GM21825 (cell line): Measurements from ENCODE around the gene NKX2-3.

ENCODE experiments used
- ATAC-seq: cut with Tn5 transposase; IDR thresholded peaks from one replicate; pipeline ENCODE4 v1.9.1; 2021; ENCODE audit warnings: mild to moderate bottlenecking, moderate library complexity; ENCODE audit not compliant: unreplicated experiment

Gene NKX2-3

DNA sequence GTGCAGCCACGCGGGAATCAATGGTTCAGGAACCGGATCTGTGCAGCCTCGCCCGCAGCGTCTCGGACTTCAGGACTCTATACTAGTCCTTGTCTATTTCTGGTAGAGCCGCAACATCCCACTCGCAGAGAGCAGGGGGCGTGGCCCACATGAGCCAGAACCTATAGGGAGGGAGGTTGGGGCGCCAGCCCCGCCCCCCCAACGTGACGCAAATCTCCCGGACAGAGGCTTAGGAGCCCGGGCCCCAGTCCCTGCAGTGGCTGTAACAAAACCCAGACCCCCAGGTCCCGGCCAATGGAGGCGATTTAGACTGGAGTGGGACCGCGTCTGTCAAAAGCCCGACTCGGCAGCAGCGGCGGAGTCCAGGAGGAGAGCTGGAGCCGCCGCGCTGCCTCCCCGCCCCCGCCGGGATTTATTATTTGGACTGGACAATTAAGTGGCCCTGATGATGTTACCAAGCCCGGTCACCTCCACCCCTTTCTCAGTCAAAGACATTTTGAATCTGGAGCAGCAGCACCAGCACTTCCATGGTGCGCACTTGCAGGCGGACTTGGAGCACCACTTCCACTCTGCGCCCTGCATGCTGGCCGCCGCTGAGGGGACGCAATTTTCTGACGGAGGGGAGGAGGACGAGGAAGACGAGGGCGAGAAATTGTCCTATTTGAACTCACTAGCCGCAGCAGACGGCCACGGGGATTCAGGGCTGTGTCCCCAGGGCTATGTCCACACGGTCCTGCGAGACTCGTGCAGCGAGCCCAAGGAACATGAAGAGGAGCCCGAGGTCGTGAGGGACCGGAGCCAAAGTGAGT, at the start of gene NKX2-3:
Gene NKX2-3, plus strand, starts transcription at position 256 of the 809 bp plus-strand sequence. Its CDS starts 190 bp downstream, at position 446.
- ATAC-seq, result no peak

DNA sequence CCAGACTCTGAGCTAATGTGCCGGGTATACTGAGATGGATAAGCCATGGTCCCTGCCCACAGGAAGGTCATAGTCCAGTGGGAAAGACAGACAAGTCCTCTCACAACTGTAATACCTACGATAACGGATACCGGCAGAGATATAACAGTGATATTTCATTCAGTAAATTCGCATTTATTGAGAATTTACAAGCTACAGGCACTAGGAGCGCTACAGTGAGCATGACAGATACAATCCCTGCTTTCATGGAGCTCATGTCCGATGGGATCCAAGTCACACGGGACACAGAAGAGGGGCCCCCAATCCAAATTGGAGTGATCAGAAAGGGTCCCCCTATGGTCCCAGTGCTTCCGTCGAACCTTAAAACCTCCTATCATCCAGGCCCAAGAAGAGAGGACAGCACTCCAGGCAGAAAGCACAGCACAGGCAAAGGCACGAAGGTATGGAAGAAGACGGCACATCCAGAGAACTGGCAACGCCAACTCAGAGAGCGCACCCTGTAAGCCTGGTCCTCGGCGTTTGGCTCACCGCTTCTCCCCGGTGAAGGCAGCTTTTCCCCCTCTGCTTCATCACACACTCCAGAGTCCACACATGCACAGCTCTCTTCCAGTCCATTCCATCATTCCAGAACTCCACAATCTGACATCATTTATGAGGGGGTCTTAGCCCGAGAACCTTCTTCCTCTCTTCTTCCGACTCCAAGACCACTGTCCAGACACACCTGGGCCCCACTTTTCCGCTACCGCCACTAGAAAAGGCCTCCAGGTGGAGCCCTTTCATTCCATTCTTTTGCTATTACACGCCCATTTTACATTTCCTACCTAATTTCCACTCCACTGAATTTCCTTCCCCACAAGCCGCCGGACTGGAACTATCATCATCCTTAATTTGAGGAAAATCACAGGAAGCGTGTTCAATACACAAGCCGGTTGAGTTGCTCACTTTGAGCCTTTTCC, 47.8 kb upstream of the NKX2-3 start:
- ATAC-seq, result no peak

DNA sequence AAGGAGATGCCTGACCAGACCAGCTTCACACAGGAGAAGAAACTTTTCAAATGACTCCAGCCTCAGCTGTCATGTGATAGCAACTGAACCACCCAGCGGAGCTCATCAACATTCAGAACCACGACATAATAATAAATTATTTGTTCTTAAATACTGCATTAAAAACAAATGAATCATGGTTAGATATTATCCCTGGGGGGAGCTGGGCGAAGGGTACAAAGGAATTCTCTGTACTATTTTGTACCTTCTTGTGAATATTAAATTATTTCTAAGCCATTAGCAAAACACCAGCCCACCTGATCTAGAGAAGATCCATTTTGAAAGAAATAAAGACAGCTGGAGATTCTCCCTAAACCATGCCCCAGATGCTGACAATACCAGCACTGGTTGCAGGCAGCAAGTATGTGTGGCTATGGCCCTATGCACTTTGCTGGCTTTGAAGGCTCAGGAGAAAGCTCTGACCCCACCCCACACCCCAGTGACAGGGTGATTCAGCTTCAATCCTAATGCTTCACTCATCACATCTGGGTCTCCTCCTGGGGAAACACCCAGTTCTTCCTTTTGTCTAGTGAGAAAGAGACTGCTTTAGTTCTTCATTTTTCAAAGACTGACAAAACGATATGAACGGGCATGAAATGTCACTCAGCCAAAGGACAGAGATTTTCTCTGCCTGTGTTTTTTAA, 45.5 kb upstream of the NKX2-3 start:
- ATAC-seq, result no peak

DNA sequence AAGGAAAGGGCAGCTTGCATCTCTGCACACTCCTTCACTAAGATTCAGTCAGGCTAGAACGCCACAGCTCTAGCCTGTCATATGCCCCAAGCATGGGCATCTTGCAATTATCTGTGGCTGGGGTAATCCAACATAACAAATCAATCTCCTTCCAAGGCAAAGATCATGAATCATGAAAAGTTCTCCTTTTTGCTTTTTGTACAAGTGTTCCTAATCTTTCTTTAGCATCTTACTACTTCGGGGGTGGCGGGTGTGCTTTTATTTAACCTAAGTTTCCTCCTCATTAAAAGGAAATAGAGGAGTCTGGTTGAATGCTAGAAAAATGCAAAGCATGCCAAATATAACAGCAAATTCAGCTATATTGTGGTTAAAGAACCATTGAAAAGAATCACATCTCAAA, 43.5 kb upstream of the NKX2-3 start:
- ATAC-seq, result no peak

DNA sequence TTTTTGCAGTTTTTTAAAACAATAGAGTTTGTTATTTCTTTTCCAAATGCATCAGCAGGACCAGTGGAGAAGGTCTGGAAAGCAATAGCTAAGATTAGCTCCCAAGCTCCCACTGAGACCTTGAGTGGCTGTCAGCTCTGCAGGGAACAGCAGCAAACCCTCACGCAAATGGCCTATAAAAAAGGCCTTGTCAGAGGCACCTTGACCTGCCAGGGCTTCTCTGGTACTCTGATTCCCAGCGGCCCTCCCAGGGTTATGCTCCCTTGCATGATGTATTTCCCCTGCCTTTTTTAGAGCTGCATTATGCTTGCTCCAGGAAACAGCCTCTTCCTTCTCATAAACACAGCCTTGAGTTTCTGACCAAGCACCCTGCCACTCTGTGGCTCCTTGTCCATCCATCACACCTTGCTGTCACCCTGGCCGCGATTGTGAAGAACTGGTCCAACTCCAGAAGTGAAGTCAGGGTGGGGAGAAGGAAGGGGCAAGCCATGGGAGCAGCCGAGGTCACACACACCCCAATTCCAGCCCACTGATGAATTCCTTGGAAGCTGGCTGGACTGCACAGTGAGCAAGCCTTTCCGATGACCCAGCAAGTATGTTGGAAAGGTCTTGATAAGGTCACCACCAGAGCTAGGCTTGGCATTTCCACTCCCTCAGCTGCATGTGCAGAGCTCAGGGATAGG, 35.3 kb upstream of the NKX2-3 start:
- no peak for ATAC-seq

DNA sequence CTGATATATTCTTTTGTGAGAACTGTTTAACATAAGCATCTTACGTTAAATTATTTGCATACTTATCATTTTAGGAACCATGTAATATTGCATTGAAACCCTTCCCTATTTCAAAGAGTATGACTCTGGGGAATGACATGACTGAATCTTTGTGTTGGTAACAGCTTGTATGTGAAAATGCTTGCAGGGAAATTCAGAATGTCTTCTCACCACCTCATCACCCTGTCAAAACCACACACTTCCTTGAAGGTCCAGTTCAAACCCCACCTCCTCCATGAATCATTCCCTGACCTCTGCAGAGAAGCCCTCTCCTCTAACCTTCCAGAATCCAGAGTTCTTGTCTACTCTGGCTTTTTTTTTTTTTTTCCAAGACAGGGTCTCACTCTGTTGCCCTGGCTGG, 26.3 kb upstream of the NKX2-3 start:
- ATAC-seq, result no peak

DNA sequence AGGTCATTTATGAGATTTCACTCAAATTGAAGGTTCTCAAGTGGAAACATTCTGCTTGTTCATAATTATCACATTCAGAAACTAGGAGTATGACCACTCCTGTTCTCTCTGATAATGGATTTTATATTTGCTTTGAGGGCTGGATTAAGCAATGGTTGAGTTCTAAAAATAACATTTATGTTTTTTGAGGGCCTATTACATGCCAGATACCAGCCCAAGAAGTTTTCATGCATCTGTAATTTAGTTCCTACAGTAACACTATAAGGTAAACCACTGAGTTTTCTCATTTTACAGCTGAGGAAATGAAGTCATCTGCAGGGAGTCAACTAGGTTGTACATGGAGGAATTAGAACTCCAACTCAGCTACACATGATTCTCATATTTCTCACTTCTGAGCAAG, 25.5 kb upstream of the NKX2-3 start:
- no peak for ATAC-seq

DNA sequence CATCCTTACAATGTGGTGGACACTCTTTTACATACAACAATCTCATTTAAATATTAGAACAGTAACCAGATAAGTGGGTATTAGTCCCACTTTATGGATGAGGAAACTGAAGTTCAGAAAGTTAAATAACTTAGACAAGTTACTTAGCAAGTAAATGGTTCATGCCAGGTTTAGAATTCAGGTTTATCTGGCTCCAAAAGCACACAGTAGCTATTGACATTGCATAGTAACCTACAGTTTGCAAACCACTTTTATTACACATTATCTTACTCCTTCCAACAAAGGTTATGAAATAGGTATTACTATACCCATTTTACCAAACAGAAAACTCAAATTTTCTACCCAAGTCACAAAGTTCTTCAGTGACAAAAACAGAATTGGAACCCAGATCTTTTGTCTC, 19.7 kb upstream of the NKX2-3 start:
- ATAC-seq, result no peak

DNA sequence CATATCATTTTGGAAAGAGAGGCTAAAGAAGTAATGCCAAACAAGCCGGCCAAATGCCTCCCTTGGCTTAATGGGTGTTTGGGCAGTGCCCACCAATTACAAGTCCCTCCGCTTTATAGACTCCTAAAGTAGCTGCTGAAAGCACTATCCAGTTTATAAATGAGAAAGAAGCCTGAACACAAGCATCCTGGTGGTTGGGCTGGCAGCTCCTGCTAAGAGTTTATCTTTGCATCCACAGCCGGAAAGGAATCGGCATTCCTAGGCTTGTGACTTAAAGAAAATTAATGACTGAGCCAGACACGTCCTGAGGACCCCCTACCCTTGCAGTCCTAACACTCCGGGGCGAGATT, 13.1 kb upstream of the NKX2-3 start:
- ATAC-seq, result no peak

DNA sequence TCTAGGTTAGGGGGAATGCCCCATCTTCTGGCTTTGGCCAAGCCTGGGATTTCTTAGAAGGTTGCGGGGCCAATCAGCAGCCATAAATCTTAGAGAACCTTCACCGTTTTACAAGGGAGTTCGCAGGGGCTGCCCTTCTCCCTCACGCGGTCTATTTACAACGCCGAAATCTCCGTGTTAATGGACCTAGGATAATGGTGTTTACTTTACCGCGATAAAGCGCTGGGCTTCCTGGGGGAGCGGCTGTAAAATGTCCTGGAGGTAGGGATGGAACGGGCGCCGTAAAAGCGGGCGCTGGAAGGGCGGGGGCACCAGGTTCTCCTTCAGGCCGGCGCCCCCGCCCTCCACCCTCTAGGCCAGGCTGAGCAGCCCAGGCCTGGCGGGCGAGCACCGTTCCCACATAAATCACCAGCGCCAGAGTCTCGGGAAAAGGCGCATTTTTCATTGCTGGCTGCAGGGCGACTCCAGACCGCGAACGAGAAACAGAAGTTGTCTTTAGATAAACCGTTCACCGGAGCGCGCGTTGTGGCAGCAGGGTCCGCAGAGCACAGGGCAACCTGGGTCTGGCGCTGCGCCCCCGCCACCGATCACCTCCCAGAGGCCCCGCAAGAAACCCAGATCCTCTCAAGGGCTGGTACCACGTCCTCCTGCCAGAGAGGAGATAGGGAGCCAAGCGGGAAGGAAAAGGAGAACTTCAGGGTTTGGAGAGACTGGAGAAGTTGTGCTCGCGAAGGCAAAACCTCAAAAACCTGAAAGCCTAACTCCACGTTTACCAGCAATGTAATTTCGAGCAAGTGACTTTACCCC, 12.5 kb upstream of the NKX2-3 start:
- ATAC-seq, result no peak

DNA sequence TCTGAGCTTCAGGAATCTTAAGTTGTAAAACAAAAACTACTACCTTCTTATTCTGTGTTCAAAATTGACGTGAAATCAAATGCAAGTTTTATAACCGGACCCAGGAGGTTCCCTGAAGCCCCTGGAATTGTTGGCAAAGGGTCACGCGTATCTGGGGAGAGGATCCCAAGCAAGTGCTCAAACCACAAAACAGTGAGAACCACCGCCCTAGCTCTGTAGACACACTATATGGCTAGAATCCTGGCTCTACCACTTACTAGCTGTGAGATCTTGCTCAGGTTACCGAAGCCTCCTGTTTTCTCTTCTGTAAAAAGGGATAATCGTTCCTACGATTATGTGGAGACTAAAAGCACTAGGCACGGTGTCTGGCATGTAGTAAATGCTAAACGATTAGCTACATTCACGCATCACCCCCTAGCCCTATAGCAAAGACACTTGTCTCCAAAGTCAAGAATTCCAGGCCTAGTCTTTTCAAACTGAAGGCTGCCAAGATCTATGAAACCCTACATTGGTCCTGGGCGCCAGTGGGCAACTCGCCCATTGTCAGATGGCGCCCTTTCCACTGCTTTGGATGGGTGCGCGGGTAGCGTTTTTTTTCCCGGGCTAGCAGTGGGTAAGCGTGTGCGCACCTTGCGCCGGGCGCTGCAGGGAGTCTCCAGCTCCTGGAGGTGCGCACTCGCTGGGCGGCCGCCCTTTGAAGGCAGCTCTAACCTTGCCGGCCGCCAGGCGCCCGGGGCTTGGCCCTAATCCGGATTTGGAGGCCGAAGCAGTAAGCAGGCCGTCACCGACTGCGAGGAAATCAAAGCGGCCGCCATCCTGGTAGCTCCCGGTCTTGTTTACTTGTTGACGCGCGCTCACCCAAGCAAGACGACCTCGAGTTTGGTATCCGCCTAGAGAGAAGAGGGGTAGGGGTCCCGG, 11.6 kb upstream of the NKX2-3 start:
- no peak for ATAC-seq

DNA sequence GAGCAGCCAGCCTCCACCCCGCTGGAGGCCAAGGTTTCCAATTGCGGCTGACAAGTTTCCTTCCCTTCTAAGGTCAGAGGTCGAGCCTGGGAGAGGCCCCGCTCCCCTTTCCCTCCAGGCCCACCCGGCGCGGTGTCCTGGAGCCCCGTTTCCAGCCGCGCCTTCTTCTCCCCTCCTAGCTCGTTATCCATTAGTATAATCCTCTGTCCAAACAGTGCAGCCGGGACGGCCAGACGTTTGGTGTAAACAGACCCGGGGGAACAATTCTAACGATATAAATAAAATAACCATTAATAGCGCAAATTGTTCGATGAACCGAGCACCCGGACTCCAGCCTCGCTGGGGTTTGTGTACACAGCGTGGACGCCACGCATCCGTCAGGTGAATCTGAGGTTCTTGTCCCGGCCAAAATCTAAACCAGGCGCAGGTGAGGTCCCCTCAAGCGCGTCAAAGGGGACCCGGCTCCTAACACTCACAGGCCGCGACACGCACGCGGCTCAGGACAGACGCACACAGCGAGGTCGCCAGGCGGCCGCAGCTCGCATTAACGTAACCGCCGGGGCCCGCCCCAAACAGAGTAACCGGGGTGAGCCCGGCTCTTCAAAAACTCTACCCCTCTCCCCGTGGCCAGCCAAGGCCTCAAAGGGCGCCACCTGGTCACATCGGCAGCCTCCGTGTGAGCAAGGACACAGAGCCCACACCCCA, 10.8 kb upstream of the NKX2-3 start:
- no peak for ATAC-seq

DNA sequence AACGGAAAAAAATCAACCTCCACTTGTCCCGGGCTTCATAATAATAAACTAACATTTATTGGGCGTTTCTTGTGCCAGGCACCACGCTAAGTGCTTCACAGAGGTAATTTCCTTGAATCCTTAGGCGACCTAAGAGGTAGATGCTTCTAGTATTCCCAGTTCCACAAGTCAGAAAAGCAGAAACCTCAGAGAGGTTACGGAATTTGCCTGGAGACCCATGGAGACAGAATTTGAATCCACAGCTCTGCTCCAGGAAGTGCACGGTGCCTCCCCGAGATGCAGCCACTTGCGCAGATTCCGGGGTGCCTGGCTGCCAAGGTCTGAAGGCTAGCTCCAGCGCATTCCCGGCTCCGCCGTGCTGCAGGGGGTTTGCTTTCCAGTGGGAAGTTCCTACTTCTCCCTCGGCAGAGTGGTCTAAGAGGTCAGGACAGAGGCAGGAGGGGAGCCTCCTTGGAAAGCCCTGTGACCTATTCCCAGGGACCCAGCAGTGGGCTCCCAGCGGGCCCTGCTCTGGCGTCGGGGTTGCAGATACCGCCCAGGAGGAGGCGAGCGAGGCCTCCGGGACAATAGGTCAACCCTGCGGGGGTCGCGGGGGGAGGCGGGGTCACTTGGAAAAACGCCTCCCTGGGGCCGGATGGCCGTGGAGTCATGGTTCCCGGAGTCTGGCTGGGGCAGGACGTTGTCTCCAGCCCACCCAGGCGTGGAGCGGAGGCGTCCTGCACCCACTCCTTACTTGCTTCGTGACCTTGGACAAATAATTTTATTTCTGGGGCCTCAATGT, 10.1 kb upstream of the NKX2-3 start:
- ATAC-seq, result no peak

DNA sequence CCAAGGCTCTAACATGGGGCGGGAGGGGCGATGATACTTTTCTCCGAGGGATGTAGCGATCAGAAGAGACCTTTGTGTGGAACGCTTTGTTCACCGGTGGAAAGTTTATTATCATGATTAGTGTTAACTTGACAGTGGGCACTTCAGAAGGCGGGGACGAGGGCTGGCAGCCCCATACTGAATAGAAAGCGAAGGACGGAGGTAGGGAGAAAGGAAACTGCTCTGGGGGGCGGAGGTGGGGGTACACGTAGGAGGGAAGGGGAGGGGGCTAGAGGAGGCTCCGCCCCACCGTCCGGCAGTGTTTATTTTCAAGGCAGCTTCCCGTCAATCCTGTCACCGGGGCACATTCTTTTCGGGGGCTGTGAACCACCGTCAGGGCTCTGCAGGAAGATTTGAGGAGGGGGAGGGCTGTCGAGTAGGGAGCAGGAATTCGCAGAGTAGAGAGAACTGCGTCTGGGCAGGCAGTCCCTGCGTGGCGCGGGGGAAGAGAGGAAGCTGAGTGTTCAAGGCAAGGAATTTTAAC, 9.4 kb upstream of the NKX2-3 start:
- ATAC-seq, result no peak

DNA sequence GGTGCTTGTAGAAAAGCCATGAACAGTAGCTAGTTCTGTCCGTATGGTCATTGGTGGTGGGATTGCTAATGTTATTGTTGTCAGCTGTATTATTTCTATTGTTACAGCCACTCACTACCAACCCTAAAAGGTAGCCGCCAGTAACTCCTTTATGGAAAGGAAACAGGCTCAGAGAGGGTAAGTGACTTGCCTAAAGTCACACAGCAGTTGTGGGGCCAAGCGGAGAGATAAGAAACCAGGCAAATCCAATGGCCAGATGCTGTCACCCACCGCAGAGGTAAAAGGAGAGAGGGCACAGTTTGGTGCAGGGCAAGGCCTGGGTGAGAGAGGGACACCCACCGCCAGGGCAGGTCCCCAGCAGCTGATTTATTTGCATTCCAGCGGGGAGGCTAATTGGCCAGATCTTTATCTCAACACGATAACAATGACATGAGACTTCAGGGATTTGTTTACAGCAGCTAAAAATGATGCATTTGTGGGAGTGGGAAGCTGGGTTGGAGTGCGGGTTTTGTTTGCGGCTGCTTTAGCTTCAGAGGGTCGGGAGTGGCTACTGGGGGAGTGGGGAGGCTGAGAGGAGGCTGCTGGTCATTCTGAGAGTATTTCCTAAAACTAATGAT, 8.6 kb upstream of the NKX2-3 start:
- no peak for ATAC-seq

DNA sequence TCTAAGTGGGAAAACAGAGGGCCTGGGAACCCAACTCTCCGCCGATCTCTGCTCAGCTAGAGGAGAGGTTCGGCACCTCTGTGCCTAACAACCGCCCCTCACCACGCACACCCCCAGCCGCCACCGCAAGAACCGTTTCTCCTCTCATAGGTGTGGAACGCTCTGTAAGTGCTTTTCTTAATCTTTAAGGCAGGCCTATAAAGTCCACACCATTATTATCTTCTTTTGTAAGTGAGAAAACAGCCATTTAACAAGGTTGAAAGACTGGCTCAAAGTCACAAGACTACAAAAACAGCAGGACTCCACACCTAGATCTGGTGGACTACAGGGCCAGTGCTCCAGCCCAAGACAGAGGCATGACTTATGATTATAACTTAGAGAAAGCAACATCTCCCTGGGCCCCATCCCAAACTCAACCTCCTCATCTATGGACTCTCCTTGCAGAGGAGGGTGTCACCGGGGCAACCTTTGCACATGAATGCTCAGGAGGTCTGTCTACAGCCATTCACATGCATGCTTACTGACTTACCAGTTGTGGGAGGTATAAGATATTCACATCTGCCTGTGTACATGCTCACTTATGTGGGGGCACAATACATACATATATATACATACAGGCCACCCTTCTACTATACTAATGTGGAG, 7.9 kb upstream of the NKX2-3 start:
- ATAC-seq, result no peak
